Measurements from ENCODE around the gene PMEPA1. TPM values are rescaled to one million over a fixed set of nuclear protein-coding genes. Genes with fewer than 3 reads are reported as not detected.

PMEPA1 gene
- total and polyA plus RNA-seq, 2 experiments from 2014 or later: 6.1 to 11.8 TPM

DNA sequence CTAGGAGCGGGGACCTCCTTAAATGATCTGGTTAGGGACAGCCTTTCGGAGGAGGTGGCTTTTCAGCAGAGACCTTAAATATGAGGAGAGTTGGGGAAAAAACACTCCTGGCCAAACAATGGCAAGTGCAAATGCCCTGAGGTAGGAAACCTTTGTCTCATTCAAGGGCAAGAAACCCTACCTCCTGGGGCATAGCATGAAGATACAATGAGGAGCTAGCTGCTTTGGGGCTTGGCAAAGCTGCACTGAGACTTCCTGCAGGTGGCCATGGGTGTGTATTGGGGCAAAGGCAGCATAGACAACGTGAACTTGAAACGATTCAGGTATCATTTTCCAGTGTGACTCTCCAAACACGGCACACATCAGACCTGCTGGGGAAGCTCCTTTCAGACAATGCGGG is 30.7 kb downstream of the PMEPA1 start:
- Histone ChIP-seq H3K9me3 (ENCODE audit: low read depth) (no peaks in the 10 kb centered on the region), H3K27me3 (replicated peaks; ENCODE audit: insufficient read depth) (no peaks in the 10 kb centered on the region), H3K9ac (no peak overlapping the region), H4K20me1 (ENCODE audit: insufficient read depth) (no peaks in the 10 kb centered on the region), H3K4me3 (no peak overlapping the region), H3K79me2 (ENCODE audit: insufficient read depth) (peaks cover 97% of the 10 kb centered on the region), H3K36me3 (ENCODE audit: low read depth) (no peaks in the 10 kb centered on the region), H3K9me2 (ENCODE audit: insufficient read depth) (no peaks in the 10 kb centered on the region), H2AFZ (no peak overlapping the region), H3K4me1 (ENCODE audit: insufficient read depth) (no peaks in the 10 kb centered on the region), H3K4me2 (ENCODE audit: unreplicated experiment) (no peak overlapping the region), H3F3A (ENCODE audit: insufficient read depth) (no peaks in the 10 kb centered on the region), H3K27ac (no peak overlapping the region)
- TF ChIP-seq EZH2 (IDR thresholded peaks at IDR 0.05; ENCODE audit: insufficient read depth, poor library complexity, severe bottlenecking) (no peak), EZH2phosphoT487 (IDR thresholded peaks at IDR 0.05; ENCODE audit: insufficient read depth, low read depth) (no peak)
- WGBS, 2 experiments (ENCODE audit: low coverage in 1 of 2, low lambda C conversion rate in 2 of 2, missing lambda C conversion rate in 2 of 2): 92 to 94% methylated on average over 6 of the region's 6 CpGs
- DNase-seq: no peak
- in situ Hi-C loops (cut with MboI): no loop called here

DNA sequence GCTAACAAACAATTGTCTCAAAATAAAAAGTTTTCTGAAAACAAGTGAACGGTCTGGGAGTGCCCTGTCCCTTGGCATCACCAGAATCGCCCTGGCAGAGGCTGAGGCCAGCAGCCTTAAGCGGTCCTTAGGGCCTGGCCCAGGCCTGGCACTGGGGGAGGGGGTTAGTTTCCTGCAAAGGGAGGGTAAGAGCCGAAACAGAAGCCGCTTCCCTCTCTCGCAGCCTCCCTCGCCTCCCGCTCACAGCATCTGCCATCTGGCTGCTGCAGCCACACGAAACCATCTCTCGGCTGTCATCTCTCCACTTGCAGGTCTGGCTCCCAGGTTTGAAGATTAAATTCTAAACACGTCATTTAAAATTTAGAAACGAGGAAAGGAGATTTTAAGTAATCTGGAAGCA is 31.5 kb downstream of the PMEPA1 start:
- Histone ChIP-seq H3K4me3 (no peak overlapping the region), H3K9me2 (ENCODE audit: insufficient read depth) (no peaks in the 10 kb centered on the region), H3K36me3 (ENCODE audit: low read depth) (no peaks in the 10 kb centered on the region), H3K4me2 (ENCODE audit: unreplicated experiment) (no peak overlapping the region), H2AFZ (no peak overlapping the region), H4K20me1 (ENCODE audit: insufficient read depth) (no peaks in the 10 kb centered on the region), H3F3A (ENCODE audit: insufficient read depth) (no peaks in the 10 kb centered on the region), H3K27me3 (replicated peaks; ENCODE audit: insufficient read depth) (no peaks in the 10 kb centered on the region), H3K79me2 (ENCODE audit: insufficient read depth) (peaks cover 97% of the 10 kb centered on the region), H3K9ac (no peak overlapping the region), H3K4me1 (ENCODE audit: insufficient read depth) (no peaks in the 10 kb centered on the region), H3K9me3 (ENCODE audit: low read depth) (no peaks in the 10 kb centered on the region), H3K27ac (no peak overlapping the region)
- DNase-seq: no peak
- in situ Hi-C loops (cut with MboI): no loop called here
- TF ChIP-seq EZH2 (IDR thresholded peaks at IDR 0.05; ENCODE audit: insufficient read depth, poor library complexity, severe bottlenecking) (no peak), EZH2phosphoT487 (IDR thresholded peaks at IDR 0.05; ENCODE audit: insufficient read depth, low read depth) (no peak)
- 70 to 78% methylated on average over 12 of the region's 12 CpGs for WGBS, 2 experiments (ENCODE audit: low coverage in 1 of 2, low lambda C conversion rate in 2 of 2, missing lambda C conversion rate in 2 of 2)

DNA sequence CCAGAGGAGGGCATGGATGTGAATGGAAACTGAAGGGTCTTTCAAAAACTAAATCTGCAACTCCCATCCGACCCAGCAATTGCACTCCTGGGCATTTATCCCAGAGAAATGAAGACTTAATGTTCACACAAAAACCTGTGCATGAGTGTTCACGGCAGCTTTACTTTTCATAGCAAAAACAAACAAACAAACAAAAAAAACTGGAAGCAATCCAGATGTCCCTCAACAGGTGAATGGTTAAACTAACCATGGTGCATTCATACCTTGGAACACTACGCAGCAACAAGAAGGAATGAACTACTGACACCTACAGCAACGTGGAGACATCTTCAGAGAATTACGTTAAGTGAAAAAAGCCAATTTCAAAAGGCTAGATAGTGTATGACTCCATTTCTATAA is 32.2 kb downstream of the PMEPA1 start:
- Histone ChIP-seq H3K9me3 (ENCODE audit: low read depth) (no peaks in the 10 kb centered on the region), H3K4me2 (ENCODE audit: unreplicated experiment) (no peak overlapping the region), H3K9ac (no peak overlapping the region), H3K36me3 (ENCODE audit: low read depth) (no peaks in the 10 kb centered on the region), H3F3A (ENCODE audit: insufficient read depth) (no peaks in the 10 kb centered on the region), H3K4me1 (ENCODE audit: insufficient read depth) (no peaks in the 10 kb centered on the region), H3K27ac (no peak overlapping the region), H2AFZ (no peak overlapping the region), H3K9me2 (ENCODE audit: insufficient read depth) (no peaks in the 10 kb centered on the region), H3K4me3 (no peak overlapping the region), H4K20me1 (ENCODE audit: insufficient read depth) (no peaks in the 10 kb centered on the region), H3K27me3 (replicated peaks; ENCODE audit: insufficient read depth) (no peaks in the 10 kb centered on the region), H3K79me2 (ENCODE audit: insufficient read depth) (peaks cover 97% of the 10 kb centered on the region)
- no peak for TF ChIP-seq EZH2phosphoT487 (IDR thresholded peaks at IDR 0.05; ENCODE audit: insufficient read depth, low read depth)
- no peak for TF ChIP-seq EZH2 (IDR thresholded peaks at IDR 0.05; ENCODE audit: insufficient read depth, poor library complexity, severe bottlenecking)
- 80 to 81% methylated on average over 5 of the region's 5 CpGs for WGBS, 2 experiments (ENCODE audit: low coverage in 1 of 2, low lambda C conversion rate in 2 of 2, missing lambda C conversion rate in 2 of 2)
- in situ Hi-C loops (cut with MboI): no loop called here
- DNase-seq: no peak

DNA sequence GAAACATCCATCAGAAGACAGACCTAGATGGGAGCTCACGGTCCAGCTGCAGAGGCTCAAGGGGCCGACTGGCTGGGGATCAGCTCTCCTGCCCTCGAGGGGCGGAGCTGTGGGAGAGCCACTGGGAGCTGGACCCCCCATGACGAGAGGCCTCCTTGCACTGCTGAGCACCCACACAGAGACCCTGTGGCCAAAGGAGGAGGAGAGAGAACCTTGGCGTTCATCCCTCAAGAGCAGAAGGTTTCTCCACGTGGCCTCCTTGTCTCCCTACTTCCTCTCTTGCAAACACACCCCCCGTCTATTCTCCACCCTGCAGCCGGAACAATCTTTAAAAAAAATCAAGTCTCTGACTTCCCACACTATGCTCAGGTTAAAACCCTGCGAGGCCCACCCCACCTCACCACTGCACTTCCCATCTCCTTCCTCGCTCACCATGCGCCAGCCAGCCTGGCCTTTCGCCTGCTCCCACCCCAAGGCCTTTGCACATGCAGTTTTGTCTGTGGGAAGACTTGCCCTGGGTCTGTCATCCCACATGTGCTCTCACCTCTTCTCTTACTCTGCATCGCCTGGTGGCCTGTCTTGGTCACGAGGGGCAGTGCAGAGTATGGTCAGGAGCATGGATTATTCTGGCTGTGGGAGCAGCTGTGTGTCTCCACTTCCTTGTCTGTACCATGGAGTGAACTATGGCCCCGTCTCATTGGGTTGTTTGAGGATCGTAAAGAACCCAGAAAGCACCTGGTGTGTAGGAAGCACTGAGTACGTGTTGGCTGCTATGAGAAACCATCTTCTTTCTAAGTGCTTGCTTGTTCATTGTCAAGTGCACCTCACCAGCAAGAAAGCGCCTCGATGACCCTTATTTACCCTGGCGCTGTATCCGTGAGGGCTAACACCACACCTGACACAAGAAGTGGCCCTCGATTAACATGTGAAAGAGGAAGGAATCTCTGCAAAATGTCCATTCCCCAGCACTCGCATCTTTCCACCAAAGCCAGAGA is 32.9 kb downstream of the PMEPA1 start:
- H4K20me1 ChIP-seq (ENCODE audit: insufficient read depth): no peaks in the 10 kb centered on the region
- WGBS, 2 experiments (ENCODE audit: low coverage in 1 of 2, low lambda C conversion rate in 2 of 2, missing lambda C conversion rate in 2 of 2): 91 to 93% methylated on average over 24 of the region's 24 CpGs
- no peaks in the 10 kb centered on the region for H3K36me3 ChIP-seq (ENCODE audit: low read depth)
- H3K27me3 ChIP-seq (replicated peaks; ENCODE audit: insufficient read depth): no peaks in the 10 kb centered on the region
- H3K9me3 ChIP-seq (ENCODE audit: low read depth): no peaks in the 10 kb centered on the region
- H3K79me2 ChIP-seq (ENCODE audit: insufficient read depth): peaks cover 95% of the 10 kb centered on the region
- no peak overlapping the region for H3K4me3 ChIP-seq
- TF ChIP-seq EZH2phosphoT487 (IDR thresholded peaks at IDR 0.05; ENCODE audit: insufficient read depth, low read depth) (no peak), EZH2 (IDR thresholded peaks at IDR 0.05; ENCODE audit: insufficient read depth, poor library complexity, severe bottlenecking) (no peak)
- H3K9ac ChIP-seq: no peak overlapping the region
- no peak overlapping the region for H3K4me2 ChIP-seq (ENCODE audit: unreplicated experiment)
- H3F3A ChIP-seq (ENCODE audit: insufficient read depth): no peaks in the 10 kb centered on the region
- in situ Hi-C loops (cut with MboI): no loop called here
- no peaks in the 10 kb centered on the region for H3K4me1 ChIP-seq (ENCODE audit: insufficient read depth)
- DNase-seq: no peak
- no peak overlapping the region for H3K27ac ChIP-seq
- H3K9me2 ChIP-seq (ENCODE audit: insufficient read depth): no peaks in the 10 kb centered on the region
- no peak overlapping the region for H2AFZ ChIP-seq
